GM19240 (cell line): ENCODE measurements around the gene PNPLA1.

Experiments used
- DNase-seq: peaks from one replicate; pipeline ENCODE4 v3.0.0; 2011; ENCODE audit warnings: low spot score; ENCODE audit not compliant: insufficient read length

Gene PNPLA1

GRCh38 chr6:36355819-36356218 lies 86.0 kb downstream of the PNPLA1 start:
- no peak for DNase-seq

- DNase-seq = no peak
Measured at GRCh38 chr6:36357872-36358225, 88.0 kb downstream of the PNPLA1 start.
